Adrenal gland (tissue), 12 donors: ENCODE results near the gene NAGPA. TPM values are rescaled to one million over a fixed set of nuclear protein-coding genes. Genes with fewer than 3 reads are reported as not detected.

ENCODE experiments used
- DNase-seq, 7 donors: peaks; one replicate each; pipeline ENCODE4 v3.0.0-alpha.2; 2019 to 2020
- H3K27ac ChIP-seq, 5 donors: fragments of 200-600 bp; sonication (generic) in 4 of 5; 1 replicate in 3 of 5; 2 replicates in 2 of 5; pipeline versions ENCODE4 v1.5.1 to v1.8.0; 2016 to 2020; ENCODE audit warnings: mild to moderate bottlenecking in 1 of 5
- H3K27me3 ChIP-seq: fragments of 200-600 bp; 2 replicates; pipeline ENCODE4 v1.8.0; 2021
- H3K36me3 ChIP-seq, 2 donors: fragments of 200-600 bp; replicated peaks in 1 of 2; 1 replicate in 1 of 2; 2 replicates in 1 of 2; pipeline versions ENCODE4 v1.5.1 to v1.8.0; 2018 to 2022
- H3K4me1 ChIP-seq, 2 donors: fragments of 200-600 bp; replicated peaks in 1 of 2; 1 replicate in 1 of 2; 2 replicates in 1 of 2; pipeline versions ENCODE4 v1.5.1 to v1.8.0; 2018 to 2021
- H3K4me3 ChIP-seq, 4 donors: fragments of 200-600 bp; sonication (generic) in 3 of 4; one replicate each; pipeline ENCODE4 v1.5.1; 2016 to 2018
- H3K9me3 ChIP-seq, 3 donors: fragments of 200-600 bp; sonication (generic) in 1 of 3; replicated peaks in 1 of 3; 1 replicate in 2 of 3; 2 replicates in 1 of 3; pipeline versions ENCODE4 v1.5.1 to v1.8.0; 2016 to 2021
- CTCF ChIP-seq, 6 experiments: fragments of 450-650 bp in 4 of 6; fragments of 200-600 bp in 2 of 6; sonication (generic) in 1 of 6; IDR thresholded peaks; 1 replicate in 5 of 6; 2 replicates in 1 of 6; pipeline versions ENCODE4 v1.5.1 to v1.8.0; 2016 to 2021; ENCODE audit warnings: antibody characterized with exemption in 6 of 6, mild to moderate bottlenecking in 2 of 6, moderate library complexity in 1 of 6
- POLR2A ChIP-seq, 2 donors: fragments of 450-650 bp; IDR thresholded peaks; one replicate each; pipeline ENCODE4 v1.6.1; 2017; ENCODE audit warnings: antibody characterized with exemption in 2 of 2, mild to moderate bottlenecking in 2 of 2, moderate library complexity in 1 of 2
- WGBS, 4 donors: extraction: QIAGEN DNeasy Blood & Tissue Kit in 2 of 4; methylation state at CpG; one replicate each; pipeline versions ENCODE4 v1.1.5 to v1.1.7; 2013 to 2017; 5-methylcytosine and 5-hydroxymethylcytosine counted together
- intact Hi-C, 2 donors: fragments of 100-400 bp; cut with DNase I; formaldehyde crosslinking; loops; one replicate each; pipeline versions ENCODE4 v1.14.1 to v1.15.0; 2022 to 2023
- polyA plus RNA-seq, 3 donors: library from polyadenylated mRNA; stranded (reverse); fragments of 200-250 nt in 2 of 3; fragments of 350-450 nt in 1 of 3; fragmentation: Illumina TruSeq in 1 of 3; extraction: RNeasy Lipid Tissue Mini Kit (QIAGEN cat#74804) in 1 of 3; gene quantifications; one replicate each; pipeline ENCODE4 v1.2.3, GENCODE V29; 2013 to 2014
- total RNA-seq, 9 donors: library from RNA; depleted of rRNA in 4 of 9; stranded (reverse); fragments of >200 nt in 4 of 9; fragments of 120-200 nt in 1 of 9; fragmentation: NEBNext Ultra II Directional in 1 of 9; extraction: Animal tissue kit (Norgen Biotek cat#: 25700) in 1 of 9; gene quantifications; one replicate each; pipeline versions ENCODE4 v1.1.0 to v1.2.4, GENCODE V29; 2013 to 2023
- donor health status: healthy with polysubstance abuse.
- donor health status: Bipolar disorder and iron deficiency.
- donor health status: DM: yes; HTN: yes; CAD: no.
- donor health status: DM: no; HTN: no; CAD: no.
- donor health status: DM: no; HTN: no; CAD: no.
- donor health status: DM: yes; HTN: yes; CAD: no.

The NAGPA gene
- total and polyA plus RNA-seq, 12 donors, result 4.5 to 47.8 (median 19.4) TPM

GRCh38 chr16:5065813-5066212, 32.1 kb upstream of the NAGPA start, which contains the start of gene C16orf89:
C16orf89 (minus strand) TSS chr16:5065956; CDS start chr16:5065908, 48 bp downstream.
- intact Hi-C loops, result no loop called here
- DNase-seq, result no peak
- no peak within 1 kb of the TSS for H3K27ac ChIP-seq
- H3K9me3 ChIP-seq, result no peaks in the 10 kb centered on the region
- H3K36me3 ChIP-seq, result no peaks in the 10 kb centered on the region
- H3K27me3 ChIP-seq, result no peaks in the 10 kb centered on the region
- 43 to 67% (median 58%) methylated on average over 5 to 10 of the region's 10 CpGs for WGBS, 4 donors
- no peaks in the 10 kb centered on the region for H3K4me1 ChIP-seq
- no peak within 1 kb of the TSS for H3K4me3 ChIP-seq
- TF ChIP-seq CTCF (IDR thresholded peaks at IDR 0.05) (no peak), POLR2A (IDR thresholded peaks at IDR 0.05) (no peak)

GRCh38 chr16:5065326-5065725, 31.6 kb upstream of the NAGPA start:
- no peaks in the 10 kb centered on the region for H3K9me3 ChIP-seq
- H3K4me1 ChIP-seq, result no peaks in the 10 kb centered on the region
- no peaks in the 10 kb centered on the region for H3K27me3 ChIP-seq
- no peak overlapping the region for H3K27ac ChIP-seq
- intact Hi-C loops, result no loop called here
- no peak overlapping the region for H3K4me3 ChIP-seq
- DNase-seq, result no peak
- 62 to 66% (median 64%) methylated on average over 7 to 8 of the region's 8 CpGs for WGBS, 4 donors
- TF ChIP-seq CTCF (IDR thresholded peaks at IDR 0.05) (no peak), POLR2A (IDR thresholded peaks at IDR 0.05) (no peak)
- H3K36me3 ChIP-seq, result no peaks in the 10 kb centered on the region

GRCh38 chr16:5064915-5065314, 31.2 kb upstream of the NAGPA start:
- TF ChIP-seq POLR2A (IDR thresholded peaks at IDR 0.05), result no peak
- TF ChIP-seq CTCF (IDR thresholded peaks at IDR 0.05), result no peak
- no peaks in the 10 kb centered on the region for H3K27me3 ChIP-seq
- intact Hi-C loops, result no loop called here
- 58 to 71% (median 63%) methylated on average over 6 to 7 of the region's 7 CpGs for WGBS, 4 donors
- no peaks in the 10 kb centered on the region for H3K9me3 ChIP-seq
- no peak for DNase-seq
- no peaks in the 10 kb centered on the region for H3K4me1 ChIP-seq
- no peaks in the 10 kb centered on the region for H3K36me3 ChIP-seq
- no peak overlapping the region for H3K27ac ChIP-seq
- no peak overlapping the region for H3K4me3 ChIP-seq

- WGBS, 4 donors, result 71 to 75% (median 72%) methylated on average over 17 to 19 of the region's 19 CpGs
- no peak overlapping the region for H3K4me3 ChIP-seq
- H3K4me1 ChIP-seq, result no peaks in the 10 kb centered on the region
- H3K36me3 ChIP-seq, result no peaks in the 10 kb centered on the region
- H3K9me3 ChIP-seq, result no peaks in the 10 kb centered on the region
- no peaks in the 10 kb centered on the region for H3K27me3 ChIP-seq
- no peak for DNase-seq
- TF ChIP-seq CTCF (IDR thresholded peaks at IDR 0.05), result no peak
- H3K27ac ChIP-seq, result no peak overlapping the region
- intact Hi-C loops, result no loop called here
These were observed 29.3 kb upstream of the NAGPA start for GRCh38 chr16:5062790-5063765.
